ENCODE data around the gene ROR2.

GRCh38 chr9:91898451-91899218, 51.4 kb downstream of the ROR2 start:
- TF ChIP-seq EP300 (IDR thresholded peaks at IDR 0.05) = no peak
- TF ChIP-seq, protein P1, sequence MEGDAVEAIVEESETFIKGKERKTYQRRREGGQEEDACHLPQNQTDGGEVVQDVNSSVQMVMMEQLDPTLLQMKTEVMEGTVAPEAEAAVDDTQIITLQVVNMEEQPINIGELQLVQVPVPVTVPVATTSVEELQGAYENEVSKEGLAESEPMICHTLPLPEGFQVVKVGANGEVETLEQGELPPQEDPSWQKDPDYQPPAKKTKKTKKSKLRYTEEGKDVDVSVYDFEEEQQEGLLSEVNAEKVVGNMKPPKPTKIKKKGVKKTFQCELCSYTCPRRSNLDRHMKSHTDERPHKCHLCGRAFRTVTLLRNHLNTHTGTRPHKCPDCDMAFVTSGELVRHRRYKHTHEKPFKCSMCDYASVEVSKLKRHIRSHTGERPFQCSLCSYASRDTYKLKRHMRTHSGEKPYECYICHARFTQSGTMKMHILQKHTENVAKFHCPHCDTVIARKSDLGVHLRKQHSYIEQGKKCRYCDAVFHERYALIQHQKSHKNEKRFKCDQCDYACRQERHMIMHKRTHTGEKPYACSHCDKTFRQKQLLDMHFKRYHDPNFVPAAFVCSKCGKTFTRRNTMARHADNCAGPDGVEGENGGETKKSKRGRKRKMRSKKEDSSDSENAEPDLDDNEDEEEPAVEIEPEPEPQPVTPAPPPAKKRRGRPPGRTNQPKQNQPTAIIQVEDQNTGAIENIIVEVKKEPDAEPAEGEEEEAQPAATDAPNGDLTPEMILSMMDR (IDR thresholded peaks at IDR 0.05) = no peak
